HG03066 (cell line): ENCODE data around the gene PLCB4.

ENCODE experiments used
- ATAC-seq: cut with Tn5 transposase; IDR thresholded peaks from one replicate; pipeline ENCODE4 v1.9.1; 2021; ENCODE audit warnings: low read depth; ENCODE audit not compliant: unreplicated experiment

PLCB4 gene

DNA sequence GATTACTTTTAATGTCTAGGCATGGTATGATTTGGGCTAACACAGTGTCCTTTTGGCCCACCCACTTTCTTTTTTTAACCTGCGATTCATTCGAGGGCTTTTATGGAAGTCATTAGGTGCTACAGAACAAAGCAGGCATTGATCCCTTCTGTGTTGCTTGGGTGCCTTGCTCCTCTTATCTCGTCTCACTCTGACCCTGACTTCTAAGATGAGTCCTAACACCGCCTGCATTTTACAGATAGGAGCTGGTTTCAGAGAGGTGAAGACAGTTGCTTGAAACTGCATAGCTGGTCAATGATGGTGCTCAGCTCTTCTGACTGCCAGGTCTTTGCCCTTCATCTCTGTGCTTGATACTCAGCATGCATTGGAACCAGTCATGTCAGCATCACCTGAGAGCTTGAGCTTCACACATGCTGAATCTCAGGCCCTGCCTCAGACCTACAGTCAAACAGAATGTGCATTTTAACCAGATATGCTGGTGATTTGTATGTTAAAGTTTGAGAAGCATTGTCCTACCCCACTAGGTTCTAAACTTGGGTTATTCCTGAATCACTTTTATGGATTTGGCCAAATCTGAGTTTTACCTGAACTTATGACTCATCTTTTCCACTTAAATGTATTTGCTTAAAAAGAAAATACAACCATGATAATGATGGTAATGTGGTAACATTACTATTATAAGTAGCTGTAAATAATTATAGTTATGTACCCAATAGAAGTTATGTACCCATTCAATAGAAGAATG lies 142.3 kb downstream of the PLCB4 start:
- no peak for ATAC-seq

DNA sequence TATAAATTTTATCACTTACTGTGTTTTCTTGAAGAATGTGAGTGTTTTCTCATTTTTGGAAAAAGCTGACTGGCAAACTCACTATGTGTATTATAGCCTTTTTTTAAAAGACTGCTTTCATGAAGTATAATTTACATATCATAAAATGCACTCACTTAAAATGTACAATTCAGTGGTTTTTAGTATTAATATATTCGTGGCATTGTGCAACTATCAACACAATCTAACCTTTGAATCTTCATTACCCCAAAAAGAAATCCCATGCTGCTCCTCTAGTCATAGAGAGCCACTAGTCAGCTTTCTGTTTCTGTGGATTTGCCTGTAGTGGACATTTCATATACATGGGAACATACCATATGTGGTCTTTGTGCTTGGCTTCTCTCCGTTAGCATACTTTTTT lies 143.8 kb downstream of the PLCB4 start:
- no peak for ATAC-seq

DNA sequence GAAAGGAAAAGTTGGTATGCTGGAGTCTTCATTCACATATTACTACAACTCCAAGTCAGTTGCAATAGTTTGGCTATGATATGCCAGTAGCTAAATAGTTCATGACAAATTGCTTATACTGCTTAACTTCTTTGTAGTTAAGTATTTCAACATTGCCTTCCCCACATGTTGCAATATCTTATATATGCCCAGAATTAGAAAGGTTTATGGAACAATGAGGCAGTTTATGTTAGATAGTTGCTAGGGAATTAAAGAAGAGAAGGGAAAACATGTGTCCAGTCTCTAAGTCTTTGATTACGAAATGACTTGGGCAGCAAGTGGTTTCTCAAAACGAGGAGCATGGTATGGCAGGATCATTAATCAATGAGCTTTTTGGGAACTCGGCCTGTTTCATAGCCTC lies 145.8 kb downstream of the PLCB4 start:
- no peak for ATAC-seq

DNA sequence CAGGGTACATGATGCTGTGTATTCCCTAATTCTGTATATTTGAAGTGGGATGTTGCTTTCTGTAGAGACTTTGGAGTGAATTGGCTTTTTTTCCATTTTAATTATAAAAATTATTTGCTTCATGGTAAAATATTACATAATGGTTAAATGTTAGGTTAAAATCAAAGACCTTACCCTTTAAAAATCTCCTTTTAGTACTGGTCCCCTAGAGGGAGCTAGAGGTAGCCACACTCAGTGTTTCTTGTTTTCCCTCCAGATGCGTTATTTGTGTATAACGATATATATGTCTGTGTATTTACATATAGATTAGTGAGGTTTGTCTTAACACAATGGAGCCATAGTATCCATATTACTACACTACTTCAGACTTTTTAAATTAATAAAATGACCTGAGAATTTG lies 146.7 kb downstream of the PLCB4 start:
- ATAC-seq: no peak

DNA sequence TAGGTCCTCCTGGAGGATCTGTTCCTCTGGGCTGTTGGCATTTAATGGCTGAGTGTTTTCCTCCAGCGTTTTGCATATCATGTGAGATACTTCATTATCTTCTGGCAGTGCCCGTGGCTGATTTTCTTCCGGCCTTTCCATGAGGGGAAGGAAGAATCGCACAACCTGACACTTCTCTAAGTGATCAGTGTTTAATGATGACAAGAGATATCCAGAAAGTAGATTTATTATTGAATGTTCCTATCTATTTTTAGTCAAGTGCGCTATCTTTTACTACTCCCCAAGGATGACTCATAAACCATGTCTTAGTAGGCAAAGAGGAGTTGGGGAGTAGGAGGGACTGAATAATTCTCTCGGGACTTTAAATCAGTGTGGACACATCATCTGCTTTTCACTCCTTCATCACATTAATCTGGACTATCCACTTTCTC lies 149.7 kb downstream of the PLCB4 start:
- ATAC-seq: no peak

DNA sequence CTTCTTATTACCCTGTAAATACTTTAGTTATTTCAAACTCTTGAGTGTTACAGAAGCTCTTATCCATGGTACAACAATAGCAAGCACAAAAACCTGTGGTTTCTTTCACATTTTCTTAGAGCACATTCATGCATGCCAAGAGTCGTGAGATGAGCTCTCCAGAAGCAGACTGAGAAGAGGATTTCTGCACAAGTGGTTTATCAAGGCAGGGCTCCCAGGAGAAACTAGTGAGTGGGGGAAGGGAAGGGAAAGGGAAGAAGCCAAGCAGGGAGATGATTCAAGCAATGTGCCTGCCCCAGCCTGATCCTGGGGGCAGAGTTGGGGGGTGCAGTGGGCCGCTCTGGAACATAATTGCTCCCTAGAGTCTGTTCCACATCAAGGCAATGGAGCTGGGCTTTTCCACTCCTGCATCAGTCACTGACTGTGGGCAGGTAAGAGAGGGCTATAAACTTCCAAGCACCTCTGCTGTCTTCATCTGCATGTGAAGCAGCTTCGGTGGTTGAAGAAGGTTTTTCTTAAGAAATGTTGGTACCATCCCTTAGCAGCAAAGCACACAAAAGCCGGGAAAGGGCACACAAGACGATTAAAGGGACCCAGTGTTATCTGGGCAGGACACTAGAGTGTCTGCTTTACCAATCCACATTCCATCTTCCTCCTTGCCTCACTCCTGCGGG lies 152.1 kb downstream of the PLCB4 start:
- no peak for ATAC-seq

DNA sequence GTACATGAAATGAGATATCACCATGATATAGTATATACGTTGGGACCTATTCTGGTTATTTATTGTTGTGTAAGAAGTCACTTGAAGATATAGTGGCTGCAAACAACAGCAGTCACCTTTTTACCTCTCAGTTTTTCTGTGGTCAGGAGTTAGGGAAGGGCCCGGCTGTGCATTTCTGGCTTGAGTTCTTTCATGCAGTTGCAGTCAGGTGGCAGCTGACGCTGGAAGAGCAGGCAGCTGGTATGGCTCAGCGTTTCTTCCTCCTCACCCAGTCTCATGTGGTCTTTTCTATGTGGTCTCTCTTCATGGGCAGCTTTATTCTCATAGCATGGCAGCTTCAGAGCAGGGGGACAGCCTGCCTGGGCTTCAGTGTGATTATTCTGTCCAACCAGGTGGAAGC lies 154.4 kb downstream of the PLCB4 start:
- no peak for ATAC-seq

DNA sequence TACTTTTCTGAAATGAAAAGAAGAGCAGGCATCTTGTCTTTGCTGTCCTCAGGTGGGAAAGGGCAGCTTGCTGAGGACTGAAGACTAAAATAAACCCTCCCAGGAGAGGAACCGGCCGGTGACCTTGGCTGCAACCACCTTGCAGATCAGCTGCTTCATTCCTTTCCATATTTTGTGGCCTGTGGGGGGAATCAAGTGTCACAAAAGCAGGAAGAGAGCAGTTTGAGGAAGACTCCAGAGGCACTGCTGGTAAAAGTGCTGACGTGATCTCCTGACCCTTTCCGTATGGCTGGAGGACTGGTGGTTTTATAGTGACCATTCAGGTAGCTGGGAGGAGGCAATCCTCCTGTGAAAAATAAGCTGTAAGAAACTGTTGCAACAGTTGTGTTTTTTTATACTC lies 157.0 kb downstream of the PLCB4 start:
- no peak for ATAC-seq

GRCh38 chr20:9227896-9228615 lies 159.2 kb downstream of the PLCB4 start:
- no peak for ATAC-seq

DNA sequence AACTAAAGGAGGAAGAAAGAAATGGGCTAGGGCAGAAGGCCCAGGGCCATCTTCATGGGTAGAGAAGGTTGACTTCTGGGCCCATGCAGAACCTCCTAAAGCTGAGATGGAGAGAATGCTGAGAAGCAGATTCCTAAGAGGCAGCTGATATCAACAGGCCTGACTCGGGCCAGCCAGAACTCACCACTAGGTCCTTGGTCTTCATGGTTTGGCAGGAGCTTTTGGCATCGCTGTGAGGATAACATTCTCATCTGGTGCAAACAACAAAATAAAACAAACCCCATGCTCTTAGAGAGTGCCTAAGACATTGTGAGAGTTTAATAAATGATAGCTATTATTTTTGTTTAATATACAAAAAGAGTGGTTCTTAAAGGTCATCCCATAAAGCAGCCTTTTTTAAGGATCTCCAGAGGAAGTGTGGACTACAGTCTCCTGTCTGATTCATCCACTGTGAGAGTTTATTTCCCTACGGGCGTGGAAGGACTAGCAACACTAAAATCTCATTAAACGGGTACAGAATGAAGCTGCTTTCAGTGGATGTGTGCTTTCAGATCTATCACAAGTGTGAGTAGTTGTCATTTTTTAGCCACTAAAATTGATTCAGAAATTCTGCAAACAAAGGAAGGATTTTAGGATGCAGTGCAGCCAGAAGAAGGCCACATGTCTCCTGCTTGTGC lies 160.0 kb downstream of the PLCB4 start:
- ATAC-seq: no peak

GRCh38 chr20:9230406-9230805 lies 161.5 kb downstream of the PLCB4 start:
- ATAC-seq: no peak

GRCh38 chr20:9233804-9234203 lies 164.9 kb downstream of the PLCB4 start:
- ATAC-seq: no peak

- ATAC-seq: no peak
These were observed 166.6 kb downstream of the PLCB4 start for GRCh38 chr20:9235518-9235917.

GRCh38 chr20:9236458-9236857 lies 167.6 kb downstream of the PLCB4 start:
- no peak for ATAC-seq

DNA sequence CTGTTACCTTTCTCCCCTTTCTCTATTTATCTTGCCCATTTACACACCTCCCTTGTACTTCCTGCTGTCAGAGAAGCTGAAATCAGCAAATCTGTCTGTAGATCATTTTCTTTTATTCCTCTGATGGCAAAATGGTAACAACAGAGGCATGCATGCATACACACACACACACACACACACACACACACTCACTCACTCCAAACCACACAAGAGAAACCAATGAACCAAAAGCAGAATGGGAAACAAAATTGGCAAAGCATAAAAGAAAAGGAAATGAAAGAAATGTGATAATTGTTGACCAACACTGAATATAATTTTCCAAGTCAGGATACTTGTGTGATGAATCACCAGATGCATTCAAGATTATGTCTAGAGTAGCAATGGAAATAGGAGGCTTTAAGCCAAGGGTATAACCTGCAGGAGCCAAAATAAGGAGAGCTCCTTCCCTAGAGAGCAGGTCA lies 172.4 kb downstream of the PLCB4 start:
- no peak for ATAC-seq

DNA sequence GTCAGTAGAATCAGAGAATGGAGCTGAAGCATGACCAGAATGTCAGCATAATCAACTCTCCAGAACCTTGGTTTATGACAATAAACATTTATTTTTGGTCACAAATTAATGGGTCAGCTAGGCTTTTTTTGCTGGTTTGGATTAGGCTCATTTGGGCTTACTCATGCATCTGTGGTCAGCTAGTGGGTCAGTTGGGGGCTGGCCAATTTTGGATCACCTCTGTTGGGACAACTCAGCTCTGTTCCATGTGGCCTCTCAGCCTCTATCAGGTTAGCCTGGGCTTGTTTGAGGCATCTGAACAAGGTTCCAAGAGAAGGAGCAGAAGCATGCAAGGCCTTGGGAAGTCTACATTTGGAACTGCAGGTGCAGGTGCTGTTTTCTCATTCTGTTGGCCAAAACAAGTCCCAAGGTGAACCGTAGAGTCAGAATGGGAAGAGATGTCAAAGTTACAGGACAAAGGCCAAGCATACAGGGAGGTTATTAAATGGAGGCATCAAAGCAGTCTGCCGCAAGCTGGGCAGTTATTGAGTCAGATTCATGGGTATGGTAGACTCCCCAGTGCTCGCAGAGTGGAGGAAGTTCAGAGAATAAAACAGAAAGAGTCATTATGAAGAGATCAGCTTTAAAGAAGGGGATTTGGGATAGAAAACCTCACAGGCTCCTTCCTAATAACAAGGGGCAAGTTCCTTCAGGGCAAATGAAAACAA lies 173.0 kb downstream of the PLCB4 start:
- no peak for ATAC-seq

- ATAC-seq: no peak
These were observed 175.1 kb downstream of the PLCB4 start for GRCh38 chr20:9243986-9244385.

GRCh38 chr20:9244811-9245210 lies 175.9 kb downstream of the PLCB4 start:
- no peak for ATAC-seq

- no peak for ATAC-seq
These were observed 177.8 kb downstream of the PLCB4 start for GRCh38 chr20:9246731-9247130.

GRCh38 chr20:9250511-9250910 lies 181.6 kb downstream of the PLCB4 start:
- ATAC-seq: no peak
